HCT116 (cell line): Measurements from ENCODE around the gene JAK1. TPM values are rescaled to one million over a fixed set of nuclear protein-coding genes. Genes with fewer than 3 reads are reported as not detected.
A peak's percentile ranks its signal among the peaks of the same experiment; 100 is the strongest.

Experiments
- ATAC-seq: fragments of 200-7000 bp; cut with Tn5 transposase; 2 replicates; pipeline ENCODE4 v1.9.1; 2020; ENCODE audit warnings: mild to moderate bottlenecking, moderate library complexity
- BruUV-seq: library from RNA; stranded (reverse); fragments of 400-500 nt; replicated peaks from 2 replicates; lab custom pipeline; 2021; lab: Mats Ljungman, UMichigan
- CTCF ChIA-PET: fragments of 300-600 bp; sonication (Branson Sonifier 250); formaldehyde crosslinking; loops from one replicate; lab custom pipeline; 2021; ENCODE audit warnings: antibody characterized with exemption; lab: Charles Lee
- POLR2A ChIA-PET: fragments of 300-600, 350-600 bp; sonication (Branson Sonifier 250); formaldehyde crosslinking; loops from one replicate; lab custom pipeline; 2021; ENCODE audit warnings: antibody characterized with exemption; lab: Charles Lee
- RAD21 ChIA-PET, 2 experiments: fragments of 300-600 bp; sonication (Branson Sonifier 250); formaldehyde crosslinking; loops; one replicate each; lab custom pipeline; 2023; ENCODE audit warnings: low total read pairs in 2 of 2; ENCODE audit not compliant: uncharacterized antibody in 2 of 2, unreplicated experiment in 2 of 2, low non-redundant PET in 1 of 2; lab: Charles Lee
- DNase-seq: peaks from one replicate; pipeline ENCODE4 v3.0.0-alpha.2; 2010; ENCODE audit warnings: low read depth, low spot score
- H2AFZ ChIP-seq: fragments of 200-600 bp; shearing (Covaris generic), sonication (generic); 2 replicates; pipeline ENCODE4 v1.6.1; 2017; ENCODE audit warnings: low read depth, mixed run types, mixed read lengths, antibody characterized with exemption, low read length; ENCODE audit not compliant: poor library complexity, severe bottlenecking
- H3K27ac ChIP-seq: 2 replicates; pipeline ENCODE4 v1.5.1; 2012; ENCODE audit warnings: low read depth, low read length
- H3K27me3 ChIP-seq: fragments of 200-600 bp; sonication (generic); 2 replicates; pipeline ENCODE4 v1.6.1; 2016; ENCODE audit warnings: mixed run types, low read length, mixed read lengths; ENCODE audit not compliant: insufficient read depth
- H3K36me3 ChIP-seq, 2 experiments: fragments of 200-500 bp in 1 of 2; fragments of 200-600 bp in 1 of 2; sonication (Bioruptor generic) in 1 of 2; sonication (generic) in 1 of 2; 2 replicates each; pipeline versions ENCODE4 v1.5.1 to v1.6.1; 2014 to 2016; ENCODE audit warnings: low read length in 2 of 2, inconsistent platforms in 1 of 2, mixed read lengths in 1 of 2, mixed run types in 1 of 2; ENCODE audit not compliant: insufficient read depth in 2 of 2, control insufficient read depth in 1 of 2
- H3K4me1 ChIP-seq, 2 experiments: fragments of 200-600 bp in 1 of 2; sonication (generic) in 1 of 2; 2 replicates each; pipeline versions ENCODE4 v1.5.1 to v1.6.1; 2012 to 2017; ENCODE audit warnings: low read length in 2 of 2, inconsistent platforms in 1 of 2, mild to moderate bottlenecking in 1 of 2, mixed read lengths in 1 of 2, mixed run types in 1 of 2, moderate library complexity in 1 of 2; ENCODE audit not compliant: insufficient read depth in 2 of 2, control insufficient read depth in 1 of 2
- H3K4me2 ChIP-seq: fragments of 200-600 bp; sonication (generic); 2 replicates; pipeline ENCODE4 v1.6.1; 2017; ENCODE audit warnings: mixed run types, low read length, mixed read lengths
- H3K4me3 ChIP-seq, 2 experiments: fragments of 200-600 bp in 1 of 2; sonication (generic) in 1 of 2; replicated peaks in 1 of 2; 2 replicates each; pipeline ENCODE4 v1.5.1; 2011 to 2016; ENCODE audit warnings: low read length in 2 of 2, control low read depth in 1 of 2, low read depth in 1 of 2, mild to moderate bottlenecking in 1 of 2, mixed read lengths in 1 of 2, mixed run types in 1 of 2
- H3K79me2 ChIP-seq: fragments of 200-600 bp; sonication (generic); 2 replicates; pipeline ENCODE4 v1.6.1; 2017; ENCODE audit warnings: mild to moderate bottlenecking, mixed run types, low read length, moderate library complexity, mixed read lengths; ENCODE audit not compliant: insufficient read depth
- H3K9ac ChIP-seq: fragments of 200-600 bp; sonication (generic); 2 replicates; pipeline ENCODE4 v1.6.1; 2016; ENCODE audit warnings: low read length, mixed read lengths
- H3K9me2 ChIP-seq: fragments of 200-600 bp; sonication (generic), shearing (Covaris generic); 2 replicates; pipeline ENCODE4 v1.6.1; 2017; ENCODE audit warnings: mixed run types, mild to moderate bottlenecking, moderate library complexity; ENCODE audit not compliant: insufficient read depth
- H3K9me3 ChIP-seq, 2 experiments: fragments of 200-500 bp in 1 of 2; fragments of 200-600 bp in 1 of 2; sonication (Bioruptor generic) in 1 of 2; sonication (generic) in 1 of 2; 2 replicates each; pipeline ENCODE4 v1.6.1; 2014 to 2017; ENCODE audit warnings: low read length in 2 of 2, mixed read lengths in 2 of 2, inconsistent platforms in 1 of 2, low read depth in 1 of 2, mild to moderate bottlenecking in 1 of 2, mixed run types in 1 of 2, moderate library complexity in 1 of 2; ENCODE audit not compliant: control insufficient read depth in 1 of 2, insufficient read depth in 1 of 2
- H4K20me1 ChIP-seq: fragments of 200-600 bp; sonication (generic), shearing (Covaris generic); 2 replicates; pipeline ENCODE4 v1.6.1; 2017; ENCODE audit warnings: mixed run types, mild to moderate bottlenecking, moderate library complexity; ENCODE audit not compliant: insufficient read depth
- ATF3 ChIP-seq: IDR thresholded peaks from 2 replicates; pipeline ENCODE4 v1.6.1; 2012
- CEBPB ChIP-seq: IDR thresholded peaks from 2 replicates; pipeline ENCODE4 v1.6.1; 2012; ENCODE audit warnings: low read depth
- ELF1 ChIP-seq: IDR thresholded peaks from 2 replicates; pipeline ENCODE4 v1.6.1; 2012; ENCODE audit warnings: low read depth, borderline replicate concordance
- EZH2phosphoT487 ChIP-seq: fragments of 200-600 bp; IDR thresholded peaks from 2 replicates; pipeline ENCODE4 v1.6.1; 2018; ENCODE audit warnings: antibody characterized with exemption, borderline replicate concordance
- FOSL1 ChIP-seq: IDR thresholded peaks from 2 replicates; pipeline ENCODE4 v1.6.1; 2012; ENCODE audit warnings: low read depth
- MAX ChIP-seq: IDR thresholded peaks from 2 replicates; pipeline ENCODE4 v1.6.1; 2012
- POLR2AphosphoS5 ChIP-seq: IDR thresholded peaks from 2 replicates; pipeline ENCODE4 v1.6.1; 2011; ENCODE audit warnings: mild to moderate bottlenecking, low read depth, low read length, moderate library complexity
- RAD21 ChIP-seq: IDR thresholded peaks from 2 replicates; pipeline ENCODE4 v1.6.1; 2012; ENCODE audit warnings: low read depth, mild to moderate bottlenecking
- REST ChIP-seq: IDR thresholded peaks from 2 replicates; pipeline ENCODE4 v1.6.1; 2012; ENCODE audit warnings: low read depth
- SIN3A ChIP-seq: IDR thresholded peaks from 2 replicates; pipeline ENCODE4 v1.6.1; 2012; ENCODE audit warnings: low read depth
- SP1 ChIP-seq: IDR thresholded peaks from 2 replicates; pipeline ENCODE4 v1.6.1; 2012; ENCODE audit warnings: low read depth
- TCF7L2 ChIP-seq: IDR thresholded peaks from 2 replicates; pipeline ENCODE4 v1.7.0; 2011; ENCODE audit warnings: borderline replicate concordance, inconsistent platforms; ENCODE audit not compliant: insufficient read depth, insufficient read length; ENCODE audit errors: extremely low read depth
- YY1 ChIP-seq: IDR thresholded peaks from 2 replicates; pipeline ENCODE4 v1.6.1; 2011; ENCODE audit warnings: low read length, low read depth, moderate library complexity, mild to moderate bottlenecking; ENCODE audit not compliant: insufficient replicate concordance; ENCODE audit errors: extremely low read depth
- ZNF274 ChIP-seq: fragments of 200-500 bp; sonication (Bioruptor generic); IDR thresholded peaks from 2 replicates; pipeline ENCODE4 v1.6.1; 2014; ENCODE audit warnings: mild to moderate bottlenecking, low read depth, low read length, inconsistent platforms
- intact Hi-C: fragments of 100-400 bp; cut with micrococcal nuclease; formaldehyde crosslinking; loops from 2 replicates; pipeline ENCODE4 v1.10.0; 2022
- total RNA-seq: library from RNA; stranded (reverse); gene quantifications from one replicate; pipeline ENCODE4 v1.2.1, GENCODE V29; 2021; ENCODE audit not compliant: unreplicated experiment

JAK1 gene
- total RNA-seq, 1 experiment from 2014 or later, result 53.2 TPM

- intact Hi-C loops, result loop anchor here (5.0 to 10.0 kb wide), 2 partner anchors 101 to 158 kb away; partner anchors contain the start of gene JAK1
- Histone ChIP-seq H3K27me3 (no peaks in the 10 kb centered on the region), H3K36me3 (no peaks in the 10 kb centered on the region; a peak in 2 of 4 replicates), H3K4me3 (no peak overlapping the region), H3K9me3 (no peaks in the 10 kb centered on the region), H3K9me2 (no peaks in the 10 kb centered on the region), H3K4me2 (peak overlapping the region; percentile 34), H3K4me1 (peaks cover 7 to 10% of the 10 kb centered on the region in 2 experiments; a peak in 3 of 4 replicates), H3K79me2 (no peaks in the 10 kb centered on the region), H4K20me1 (no peaks in the 10 kb centered on the region), H3K27ac (no peak overlapping the region), H2AFZ (no peak overlapping the region), H3K9ac (no peak overlapping the region)
- peak; percentile 60 for ATAC-seq
- no peak for TF ChIP-seq POLR2AphosphoS5
- 0 out of 2 replicates have a peak, but pooled peaks have one; percentile 36 for TF ChIP-seq SP1
- 0 out of 2 replicates have a peak, but pooled peaks have one; percentile 28 for TF ChIP-seq SIN3A
- no peak for TF ChIP-seq REST
- no peak for TF ChIP-seq ATF3
- TF ChIP-seq ZNF274, result no peak
- peak; percentile 28; the same call in 1 of the 2 replicates for TF ChIP-seq ELF1
- TF ChIP-seq RAD21, result no peak; the same call in 1 of the 2 replicates
- TF ChIP-seq MAX, result 0 out of 2 replicates have a peak, but pooled peaks have one; percentile 41
- no peak for TF ChIP-seq EZH2phosphoT487
- TF ChIP-seq YY1, result no peak
- no peak for TF ChIP-seq TCF7L2
- TF ChIP-seq CEBPB, result no peak; the same call in 1 of the 2 replicates
- TF ChIP-seq FOSL1, result 0 out of 2 replicates have a peak, but pooled peaks have one; percentile 17
- DNase-seq, result peak; percentile 33
- ChIA-PET POLR2A (no interaction called here), CTCF (no interaction called here), RAD21 (no interaction called here)
- BruUV-seq, result no TSS peak
Measured at GRCh38 chr1:64864018-64864940, 102.1 kb downstream of the JAK1 start.
